HG02884 (cell line): Measurements from ENCODE around the gene HNMT.
"Not testable (repeated sequence)": the region's sequence is repeated elsewhere in the genome, so short reads cannot be mapped to it uniquely, and the experiment has no call there.

Experiments used
- ATAC-seq: cut with Tn5 transposase; IDR thresholded peaks from one replicate; pipeline ENCODE4 v1.9.1; 2021; ENCODE audit warnings: mild to moderate bottlenecking, moderate library complexity; ENCODE audit not compliant: unreplicated experiment

HNMT gene

GRCh38 chr2:137973280-137973679 is 9.0 kb downstream of the HNMT start:
- no peak for ATAC-seq

GRCh38 chr2:137975280-137976271 is 11.3 kb downstream of the HNMT start:
- no peak for ATAC-seq

GRCh38 chr2:137976274-137976673 is 12.0 kb downstream of the HNMT start:
- ATAC-seq = no peak

- ATAC-seq = no peak
Measured at GRCh38 chr2:137977790-137978189, 13.5 kb downstream of the HNMT start.

GRCh38 chr2:137980459-137980858 is 16.2 kb downstream of the HNMT start:
- no peak for ATAC-seq

- ATAC-seq = no peak
Measured at GRCh38 chr2:137981112-137981656, 16.9 kb downstream of the HNMT start.

GRCh38 chr2:137983581-137983980 is 19.3 kb downstream of the HNMT start:
- no peak for ATAC-seq

- no peak for ATAC-seq
Measured at GRCh38 chr2:137986268-137986667, 22.0 kb downstream of the HNMT start.

GRCh38 chr2:137987011-137987410 is 22.7 kb downstream of the HNMT start:
- ATAC-seq = no peak

- no peak for ATAC-seq
Measured at GRCh38 chr2:137991078-137991477, 26.8 kb downstream of the HNMT start.

GRCh38 chr2:137992039-137992646 is 27.9 kb downstream of the HNMT start:
- no peak for ATAC-seq

GRCh38 chr2:137993715-137994476 is 29.6 kb downstream of the HNMT start:
- not testable (repeated sequence) for ATAC-seq

- not testable (repeated sequence) for ATAC-seq
Measured at GRCh38 chr2:137995368-137995767, 31.1 kb downstream of the HNMT start.

GRCh38 chr2:137996158-137996557 is 31.9 kb downstream of the HNMT start:
- ATAC-seq = not testable (repeated sequence)

- no peak for ATAC-seq
Measured at GRCh38 chr2:137997733-137998132, 33.5 kb downstream of the HNMT start.

- ATAC-seq = no peak
Measured at GRCh38 chr2:137998503-137998902, 34.2 kb downstream of the HNMT start.

- no peak for ATAC-seq
Measured at GRCh38 chr2:137999273-137999672, 35.0 kb downstream of the HNMT start.

GRCh38 chr2:138000009-138000408 is 35.7 kb downstream of the HNMT start:
- ATAC-seq = no peak

- ATAC-seq = no peak
Measured at GRCh38 chr2:138000796-138001195, 36.5 kb downstream of the HNMT start.

GRCh38 chr2:138003411-138003810 is 39.1 kb downstream of the HNMT start:
- no peak for ATAC-seq

GRCh38 chr2:138007431-138007830 is 43.2 kb downstream of the HNMT start:
- ATAC-seq = no peak
